Measurements from ENCODE around the gene ASPG. TPM values are rescaled to one million over a fixed set of nuclear protein-coding genes. Genes with fewer than 3 reads are reported as not detected.

ASPG gene
- total RNA-seq, 2 experiments from 2014 or later: not detected

DNA sequence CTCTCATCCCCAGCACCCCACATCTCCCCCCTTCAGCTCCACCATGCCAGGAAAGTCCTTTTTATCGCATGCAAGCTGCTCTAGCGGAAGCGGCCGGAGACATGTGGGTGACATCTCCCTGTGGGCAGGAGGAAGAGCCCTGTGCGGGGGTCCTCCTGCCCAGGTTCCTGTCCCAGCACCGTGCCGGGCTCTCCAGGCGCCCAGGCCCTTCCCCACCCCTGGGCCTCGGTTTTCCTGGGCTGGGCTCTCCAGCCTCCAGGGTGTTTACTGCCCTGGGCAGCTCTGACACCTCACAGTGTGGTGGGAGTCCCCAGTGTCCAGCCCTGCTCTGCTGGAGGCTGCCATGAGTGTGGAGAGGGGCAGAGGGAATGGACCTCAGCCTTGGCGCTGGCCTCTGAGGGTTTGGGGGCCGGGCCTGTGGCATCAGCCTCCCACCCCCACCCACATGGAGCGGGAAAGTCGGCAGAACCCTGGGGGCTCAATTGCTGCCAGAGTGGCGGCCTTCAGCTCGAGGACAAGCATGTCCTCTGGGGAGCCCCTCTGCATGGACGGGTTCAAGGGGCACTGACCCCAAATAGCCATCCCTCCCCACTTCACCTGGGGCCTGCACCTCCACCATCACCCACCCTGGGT, 16.9 kb downstream of the ASPG start:
- H3K9me3 Mint-ChIP-seq: no peaks in the 10 kb centered on the region
- TF ChIP-seq, protein P1, sequence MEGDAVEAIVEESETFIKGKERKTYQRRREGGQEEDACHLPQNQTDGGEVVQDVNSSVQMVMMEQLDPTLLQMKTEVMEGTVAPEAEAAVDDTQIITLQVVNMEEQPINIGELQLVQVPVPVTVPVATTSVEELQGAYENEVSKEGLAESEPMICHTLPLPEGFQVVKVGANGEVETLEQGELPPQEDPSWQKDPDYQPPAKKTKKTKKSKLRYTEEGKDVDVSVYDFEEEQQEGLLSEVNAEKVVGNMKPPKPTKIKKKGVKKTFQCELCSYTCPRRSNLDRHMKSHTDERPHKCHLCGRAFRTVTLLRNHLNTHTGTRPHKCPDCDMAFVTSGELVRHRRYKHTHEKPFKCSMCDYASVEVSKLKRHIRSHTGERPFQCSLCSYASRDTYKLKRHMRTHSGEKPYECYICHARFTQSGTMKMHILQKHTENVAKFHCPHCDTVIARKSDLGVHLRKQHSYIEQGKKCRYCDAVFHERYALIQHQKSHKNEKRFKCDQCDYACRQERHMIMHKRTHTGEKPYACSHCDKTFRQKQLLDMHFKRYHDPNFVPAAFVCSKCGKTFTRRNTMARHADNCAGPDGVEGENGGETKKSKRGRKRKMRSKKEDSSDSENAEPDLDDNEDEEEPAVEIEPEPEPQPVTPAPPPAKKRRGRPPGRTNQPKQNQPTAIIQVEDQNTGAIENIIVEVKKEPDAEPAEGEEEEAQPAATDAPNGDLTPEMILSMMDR (IDR thresholded peaks at IDR 0.05): no peak
- ChIA-PET POLR2A (no interaction called here), CTCF (no interaction called here)
- H3K27ac ChIP-seq (ENCODE audit: low read depth in 1 of 2, low read length in 2 of 2): no peak overlapping the region
- DNase-seq (peak in 1 of 14 experiments; percentile 1), ATAC-seq (ENCODE audit: poor library complexity) (no peak)
- peaks cover 0 to 7% of the 10 kb centered on the region in 2 experiments for H3K9me3 ChIP-seq (ENCODE audit: control insufficient read depth in 1 of 2, insufficient read depth in 1 of 2, low read length in 2 of 2)
- H3K36me3 Mint-ChIP-seq (ENCODE audit: low read depth): no peaks in the 10 kb centered on the region
- H3K4me3 Mint-ChIP-seq: no peak overlapping the region
- intact Hi-C loops (cut with DNase I, micrococcal nuclease): no loop called here
- H3K4me1 ChIP-seq (ENCODE audit: insufficient read depth, low read length): no peaks in the 10 kb centered on the region
- no peaks in the 10 kb centered on the region for H3K27me3 Mint-ChIP-seq
- H3K4me1 Mint-ChIP-seq (ENCODE audit: low read depth): no peaks in the 10 kb centered on the region
- H3K27ac Mint-ChIP-seq: no peak overlapping the region
- no peaks in the 10 kb centered on the region for H3K36me3 ChIP-seq (ENCODE audit: insufficient read depth, low read length)
- H3K4me3 ChIP-seq (ENCODE audit: low read length): no peak overlapping the region
- H3K27me3 ChIP-seq (ENCODE audit: control insufficient read depth in 1 of 2, insufficient read depth in 2 of 2, low read length in 2 of 2): no peaks in the 10 kb centered on the region

DNA sequence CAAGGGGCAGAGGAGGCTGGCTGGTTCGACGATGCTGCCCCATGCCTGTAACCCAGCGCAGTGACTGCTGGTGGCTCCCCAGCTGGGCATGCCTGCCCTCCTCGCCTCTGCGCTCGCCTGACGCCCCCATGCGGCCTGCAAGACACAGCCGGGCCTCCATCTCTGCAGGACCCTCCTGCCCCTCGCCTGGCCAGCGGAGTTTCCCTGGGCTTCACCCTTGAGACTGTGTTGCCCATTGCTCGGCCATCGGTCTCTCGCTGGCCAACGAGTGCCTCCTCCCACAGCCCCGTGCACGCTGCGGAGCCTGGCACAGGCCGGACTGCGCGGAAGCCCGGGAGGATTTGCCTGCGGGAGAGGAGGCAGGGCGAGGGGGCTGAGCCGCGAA, 17.6 kb downstream of the ASPG start:
- DNase-seq: peak in 1 of 14 experiments; percentile 2
- Histone ChIP-seq H3K4me1 (ENCODE audit: insufficient read depth, low read length) (no peaks in the 10 kb centered on the region), H3K36me3 (ENCODE audit: insufficient read depth, low read length) (no peaks in the 10 kb centered on the region), H3K27me3 (ENCODE audit: control insufficient read depth in 1 of 2, insufficient read depth in 2 of 2, low read length in 2 of 2) (no peaks in the 10 kb centered on the region), H3K9me3 (ENCODE audit: control insufficient read depth in 1 of 2, insufficient read depth in 1 of 2, low read length in 2 of 2) (peaks cover 0 to 7% of the 10 kb centered on the region in 2 experiments), H3K4me3 (ENCODE audit: low read length) (no peak overlapping the region), H3K27ac (ENCODE audit: low read depth in 1 of 2, low read length in 2 of 2) (no peak overlapping the region)
- Mint-ChIP-seq H3K27ac (no peak overlapping the region), H3K4me1 (ENCODE audit: low read depth) (no peaks in the 10 kb centered on the region), H3K4me3 (no peak overlapping the region), H3K36me3 (ENCODE audit: low read depth) (no peaks in the 10 kb centered on the region), H3K27me3 (no peaks in the 10 kb centered on the region), H3K9me3 (no peaks in the 10 kb centered on the region)
- ChIA-PET CTCF (no interaction called here), POLR2A (no interaction called here)
- intact Hi-C loops (cut with DNase I, micrococcal nuclease): no loop called here
- no peak for ATAC-seq (ENCODE audit: poor library complexity)
- TF ChIP-seq, protein P1 (IDR thresholded peaks at IDR 0.05): no peak

DNA sequence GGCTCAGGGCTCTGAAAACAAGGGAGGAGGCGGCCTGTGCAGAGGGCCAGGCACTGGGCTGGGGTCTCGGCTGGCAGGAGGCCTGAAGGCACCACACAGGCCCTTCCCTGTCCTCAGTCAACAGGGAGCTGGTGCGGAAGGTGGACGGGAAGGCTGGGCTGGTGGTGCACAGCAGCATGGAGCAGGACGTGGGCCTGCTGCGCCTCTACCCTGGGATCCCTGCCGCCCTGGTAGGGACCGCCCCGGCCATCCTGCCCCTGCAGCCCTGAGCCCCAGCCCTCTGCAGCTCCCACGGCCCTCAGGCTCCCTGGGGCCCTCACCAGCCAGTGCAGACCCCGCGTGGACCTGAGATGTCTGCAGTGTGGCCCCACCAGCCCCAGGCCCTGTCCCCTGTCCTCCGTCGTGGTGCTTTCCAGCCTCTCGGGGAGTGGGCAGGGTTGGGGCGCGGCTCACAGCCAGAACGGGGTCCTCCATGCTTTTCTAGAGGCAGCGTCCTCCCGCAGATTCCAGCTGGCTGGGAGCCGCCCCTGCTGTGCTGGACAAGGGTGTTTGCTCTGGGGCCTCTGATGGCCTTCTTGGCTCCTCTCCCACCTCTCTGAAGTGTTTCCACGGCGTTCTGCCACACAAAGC, 18.1 kb downstream of the ASPG start:
- no peaks in the 10 kb centered on the region for H3K4me1 Mint-ChIP-seq (ENCODE audit: low read depth)
- H3K4me1 ChIP-seq (ENCODE audit: insufficient read depth, low read length): no peaks in the 10 kb centered on the region
- no peaks in the 10 kb centered on the region for H3K36me3 Mint-ChIP-seq (ENCODE audit: low read depth)
- no peak overlapping the region for H3K27ac Mint-ChIP-seq
- no peak for ATAC-seq (ENCODE audit: poor library complexity)
- peaks cover 0 to 7% of the 10 kb centered on the region in 2 experiments for H3K9me3 ChIP-seq (ENCODE audit: control insufficient read depth in 1 of 2, insufficient read depth in 1 of 2, low read length in 2 of 2)
- H3K9me3 Mint-ChIP-seq: no peaks in the 10 kb centered on the region
- no peak overlapping the region for H3K4me3 Mint-ChIP-seq
- H3K36me3 ChIP-seq (ENCODE audit: insufficient read depth, low read length): no peaks in the 10 kb centered on the region
- DNase-seq: peak in 1 of 14 experiments; percentile 2
- no peak overlapping the region for H3K4me3 ChIP-seq (ENCODE audit: low read length)
- H3K27me3 Mint-ChIP-seq: no peaks in the 10 kb centered on the region
- ChIA-PET CTCF (no interaction called here), POLR2A (no interaction called here)
- H3K27ac ChIP-seq (ENCODE audit: low read depth in 1 of 2, low read length in 2 of 2): no peak overlapping the region
- intact Hi-C loops (cut with DNase I, micrococcal nuclease): no loop called here
- TF ChIP-seq, protein P1 (IDR thresholded peaks at IDR 0.05): no peak
- no peaks in the 10 kb centered on the region for H3K27me3 ChIP-seq (ENCODE audit: control insufficient read depth in 1 of 2, insufficient read depth in 2 of 2, low read length in 2 of 2)

Data from CD4-positive, alpha-beta T cell (primary cell).